Upper lobe of left lung (tissue), 4 donors: ENCODE results near the gene LCN2.

ENCODE experiments used
- EP300 ChIP-seq, 4 donors: sonication (generic); formaldehyde crosslinking; IDR thresholded peaks; one replicate each; pipeline ENCODE4 v1.5.1; 2017; ENCODE audit warnings: antibody characterized with exemption in 4 of 4, control low read depth in 2 of 4
- POLR2A ChIP-seq, 4 donors: fragments of 450-650 bp; IDR thresholded peaks; one replicate each; pipeline ENCODE4 v1.5.1; 2016 to 2017; ENCODE audit warnings: antibody characterized with exemption in 4 of 4, mild to moderate bottlenecking in 2 of 4
- POLR2AphosphoS5 ChIP-seq, 2 donors: sonication (generic); formaldehyde crosslinking; IDR thresholded peaks; one replicate each; pipeline ENCODE4 v1.5.1; 2017; ENCODE audit warnings: antibody characterized with exemption in 2 of 2
- TF ChIP-seq, protein P1 (sequence below), 6 experiments: fragments of 450-650 bp in 4 of 6; fragments of 200-600 bp in 2 of 6; sonication (generic) in 2 of 6; IDR thresholded peaks; one replicate each; pipeline ENCODE4 v1.5.1; 2016 to 2019; ENCODE audit warnings: antibody characterized with exemption in 6 of 6

- no peak for TF ChIP-seq POLR2A (IDR thresholded peaks at IDR 0.05)
- TF ChIP-seq, protein P1, sequence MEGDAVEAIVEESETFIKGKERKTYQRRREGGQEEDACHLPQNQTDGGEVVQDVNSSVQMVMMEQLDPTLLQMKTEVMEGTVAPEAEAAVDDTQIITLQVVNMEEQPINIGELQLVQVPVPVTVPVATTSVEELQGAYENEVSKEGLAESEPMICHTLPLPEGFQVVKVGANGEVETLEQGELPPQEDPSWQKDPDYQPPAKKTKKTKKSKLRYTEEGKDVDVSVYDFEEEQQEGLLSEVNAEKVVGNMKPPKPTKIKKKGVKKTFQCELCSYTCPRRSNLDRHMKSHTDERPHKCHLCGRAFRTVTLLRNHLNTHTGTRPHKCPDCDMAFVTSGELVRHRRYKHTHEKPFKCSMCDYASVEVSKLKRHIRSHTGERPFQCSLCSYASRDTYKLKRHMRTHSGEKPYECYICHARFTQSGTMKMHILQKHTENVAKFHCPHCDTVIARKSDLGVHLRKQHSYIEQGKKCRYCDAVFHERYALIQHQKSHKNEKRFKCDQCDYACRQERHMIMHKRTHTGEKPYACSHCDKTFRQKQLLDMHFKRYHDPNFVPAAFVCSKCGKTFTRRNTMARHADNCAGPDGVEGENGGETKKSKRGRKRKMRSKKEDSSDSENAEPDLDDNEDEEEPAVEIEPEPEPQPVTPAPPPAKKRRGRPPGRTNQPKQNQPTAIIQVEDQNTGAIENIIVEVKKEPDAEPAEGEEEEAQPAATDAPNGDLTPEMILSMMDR (IDR thresholded peaks at IDR 0.05) = no peak
- TF ChIP-seq EP300 (IDR thresholded peaks at IDR 0.05) = no peak
- no peak for TF ChIP-seq POLR2AphosphoS5 (IDR thresholded peaks at IDR 0.05)
These were observed 27.8 kb upstream of the LCN2 start for GRCh38 chr9:128121466-128121810.
